HepG2 (cell line): ENCODE data around the gene BHLHA9. TPM values are rescaled to one million over a fixed set of nuclear protein-coding genes. Genes with fewer than 3 reads are reported as not detected.

Source experiments
- ATAC-seq: fragments of 200-7000 bp; cut with Tn5 transposase; 3 replicates; pipeline ENCODE4 v1.9.1; 2020; ENCODE audit warnings: mild to moderate bottlenecking, moderate library complexity
- BruUV-seq: library from RNA; stranded (reverse); fragments of 400-500 nt; replicated peaks from 2 replicates; lab custom pipeline; 2021; lab: Mats Ljungman, UMichigan
- CTCF ChIA-PET: fragments of 300-600 bp; formaldehyde crosslinking; extraction: SDS; loops from one replicate; lab custom pipeline; 2021; ENCODE audit warnings: low total read pairs, inconsistent platforms, low intra/inter-chr PET ratio; lab: Yijun Ruan, JAX
- POLR2A ChIA-PET: fragments of 350-600 bp; sonication (Branson Sonifier 250); formaldehyde crosslinking; loops from one replicate; lab custom pipeline; 2020; ENCODE audit warnings: antibody characterized with exemption, inconsistent platforms; lab: Yijun Ruan, JAX
- DNase-seq: peaks from one replicate; pipeline ENCODE4 v3.0.0-alpha.2; 2015; ENCODE audit warnings: low spot score
- FAIRE-seq: peaks from 3 replicates; lab custom pipeline; 2011; peaks lifted over from hg19 to GRCh38; lab: Jason Lieb, UNC
- H2AFZ ChIP-seq: one replicate; pipeline ENCODE4 v1.6.1; 2011; ENCODE audit warnings: low read length, inconsistent platforms
- H3K27ac ChIP-seq: fragments of 300-600 bp; 3 replicates; pipeline ENCODE4 v1.8.0; 2011; ENCODE audit warnings: mixed run types, mild to moderate bottlenecking, mixed read lengths, low read length, inconsistent platforms; ENCODE audit not compliant: insufficient read depth; ENCODE audit errors: extremely low read length
- H3K27me3 ChIP-seq, 2 experiments: fragments of 200-600 bp in 1 of 2; 2 replicates in 1 of 2; 3 replicates in 1 of 2; pipeline versions ENCODE4 v1.6.0 to v1.8.0; 2011; ENCODE audit warnings: low read length in 2 of 2, mild to moderate bottlenecking in 2 of 2, moderate library complexity in 2 of 2, inconsistent platforms in 1 of 2; ENCODE audit not compliant: insufficient read depth in 2 of 2, control insufficient read depth in 1 of 2
- H3K36me3 ChIP-seq, 2 experiments: fragments of 200-600 bp in 1 of 2; replicated peaks in 1 of 2; 2 replicates in 1 of 2; 3 replicates in 1 of 2; pipeline versions ENCODE4 v1.5.1 to v1.8.0; 2011; ENCODE audit warnings: low read length in 2 of 2, inconsistent platforms in 1 of 2; ENCODE audit not compliant: insufficient read depth in 2 of 2, control insufficient read depth in 1 of 2
- H3K4me1 ChIP-seq: 2 replicates; pipeline ENCODE4 v1.5.1; 2012; ENCODE audit warnings: low read length, inconsistent platforms; ENCODE audit not compliant: insufficient read depth
- H3K4me2 ChIP-seq: 2 replicates; pipeline ENCODE4 v1.6.0; 2011; ENCODE audit warnings: low read depth, low read length, inconsistent platforms
- H3K4me3 ChIP-seq, 3 experiments: fragments of 200-600 bp in 1 of 3; sonication (generic), shearing (Covaris generic) in 1 of 3; replicated peaks in 1 of 3; 2 replicates each; pipeline ENCODE4 v1.5.1; 2011 to 2016; ENCODE audit warnings: low read length in 3 of 3, inconsistent platforms in 2 of 3, low read depth in 2 of 3, mild to moderate bottlenecking in 2 of 3, control low read depth in 1 of 3, mixed read lengths in 1 of 3; ENCODE audit not compliant: insufficient read depth in 1 of 3
- H3K79me2 ChIP-seq: one replicate; pipeline ENCODE4 v1.6.1; 2011; ENCODE audit warnings: low read length, inconsistent platforms; ENCODE audit not compliant: insufficient read depth
- H3K9ac ChIP-seq: 2 replicates; pipeline ENCODE4 v1.6.0; 2011; ENCODE audit warnings: mild to moderate bottlenecking, low read depth, low read length, inconsistent platforms; ENCODE audit not compliant: insufficient read depth
- H3K9me3 ChIP-seq: 2 replicates; pipeline ENCODE4 v1.5.1; 2012; ENCODE audit warnings: mild to moderate bottlenecking, low read length
- H4K20me1 ChIP-seq: 2 replicates; pipeline ENCODE4 v1.6.0; 2011; ENCODE audit warnings: inconsistent platforms, mild to moderate bottlenecking, low read length, moderate library complexity; ENCODE audit not compliant: insufficient read depth
- ARID4A ChIP-seq: sonication (generic); formaldehyde crosslinking; IDR thresholded peaks from 2 replicates; pipeline ENCODE4 v1.5.0; 2020; ENCODE audit warnings: mild to moderate bottlenecking, missing genetic modification reagents, borderline replicate concordance
- CEBPG ChIP-seq: IDR thresholded peaks from 2 replicates; pipeline ENCODE4 v1.6.1; 2016
- DBP ChIP-seq: sonication (generic); formaldehyde crosslinking; IDR thresholded peaks from 2 replicates; pipeline ENCODE4 v1.4.0; 2020; ENCODE audit warnings: missing genetic modification reagents; ENCODE audit errors: not compliant biosample characterization
- JDP2 ChIP-seq: sonication (generic); formaldehyde crosslinking; IDR thresholded peaks from 2 replicates; pipeline ENCODE4 v1.8.1; 2022; ENCODE audit warnings: missing genetic modification reagents, borderline replicate concordance
- MATR3 ChIP-seq: sonication (generic); formaldehyde crosslinking; IDR thresholded peaks from 2 replicates; pipeline ENCODE4 v1.4.0; 2020; ENCODE audit warnings: missing genetic modification reagents
- NR2C2 ChIP-seq: sonication (generic); formaldehyde crosslinking; IDR thresholded peaks from 2 replicates; pipeline ENCODE4 v1.4.0; 2020; ENCODE audit warnings: missing genetic modification reagents, mild to moderate bottlenecking, moderate library complexity, borderline replicate concordance
- TMF1 ChIP-seq: sonication (generic); formaldehyde crosslinking; IDR thresholded peaks from 2 replicates; pipeline ENCODE4 v1.8.1; 2022; ENCODE audit warnings: low read depth, missing genetic modification reagents
- ZBTB3 ChIP-seq: sonication (generic); formaldehyde crosslinking; IDR thresholded peaks from 2 replicates; pipeline ENCODE4 v1.4.0; 2020; ENCODE audit warnings: low read depth, mild to moderate bottlenecking, moderate library complexity, missing genetic modification reagents, borderline replicate concordance
- ZMYM3 ChIP-seq: sonication (generic); formaldehyde crosslinking; IDR thresholded peaks from 2 replicates; pipeline ENCODE4 v1.5.1; 2020; ENCODE audit warnings: mild to moderate bottlenecking, missing genetic modification reagents
- ZNF225 ChIP-seq: sonication (generic); formaldehyde crosslinking; IDR thresholded peaks from 2 replicates; pipeline ENCODE4 v1.4.0; 2020; ENCODE audit warnings: mild to moderate bottlenecking, missing genetic modification reagents
- ZNF230 ChIP-seq: sonication (generic); formaldehyde crosslinking; IDR thresholded peaks from 2 replicates; pipeline ENCODE4 v1.4.0; 2020; ENCODE audit warnings: mild to moderate bottlenecking, missing genetic modification reagents
- ZNF232 ChIP-seq: sonication (generic); formaldehyde crosslinking; IDR thresholded peaks from 2 replicates; pipeline ENCODE4 v1.4.0; 2020; ENCODE audit warnings: missing genetic modification reagents, borderline replicate concordance
- ZNF432 ChIP-seq: sonication (generic); formaldehyde crosslinking; IDR thresholded peaks from 2 replicates; pipeline ENCODE4 v1.5.0; 2020; ENCODE audit warnings: missing genetic modification reagents, mild to moderate bottlenecking, borderline replicate concordance
- ZNF597 ChIP-seq: sonication (generic); formaldehyde crosslinking; IDR thresholded peaks from 2 replicates; pipeline ENCODE4 v1.5.0; 2020; ENCODE audit warnings: missing genetic modification reagents
- ZNF644 ChIP-seq: IDR thresholded peaks from 2 replicates; pipeline ENCODE4 v1.6.1; 2016; ENCODE audit warnings: low read depth
- WGBS: methylation state at CpG from one replicate; pipeline ENCODE4 v1.1.6; 2017; ENCODE audit warnings: low lambda C conversion rate; 5-methylcytosine and 5-hydroxymethylcytosine counted together
- in situ Hi-C: cut with HindIII; loops from 2 replicates; pipeline ENCODE4 v1.10.0; 2017; ENCODE audit warnings: low pct_unique_long_range_greater_than_20kb; ENCODE audit not compliant: extremely low pct_ligation_motif_present
- intact Hi-C: fragments of 100-400 bp; cut with micrococcal nuclease; formaldehyde crosslinking; loops from one replicate; pipeline ENCODE4 v1.10.0; 2022; ENCODE audit not compliant: unreplicated experiment
- polyA plus RNA-seq, 8 experiments: library from polyadenylated mRNA; depleted of rRNA in 3 of 8; stranded (reverse) in 7 of 8; unstranded in 1 of 8; fragments of >200 nt; fragmentation: Illumina TruSeq in 4 of 8; extraction: Trizol in 4 of 8; gene quantifications; 2 replicates each; pipeline versions ENCODE4 v1.2.1 to v1.2.3, GENCODE V29; 2011 to 2016; ENCODE audit warnings: low read depth in 4 of 8, missing spikeins in 1 of 8, mixed read lengths in 1 of 8; ENCODE audit not compliant: insufficient read depth in 1 of 8
- total RNA-seq, 5 experiments: library from RNA; depleted of rRNA; stranded (reverse); fragments of >200 nt; fragmentation: Illumina TruSeq; extraction: Trizol; gene quantifications; 2 replicates each; pipeline ENCODE4 v1.2.3, GENCODE V29; 2016; ENCODE audit warnings: low read depth in 1 of 5
- TF ChIP-seq, protein P1 (sequence below): sonication (generic); formaldehyde crosslinking; IDR thresholded peaks from 2 replicates; pipeline ENCODE4 v1.8.0; 2022; ENCODE audit warnings: mild to moderate bottlenecking, missing genetic modification reagents
- TF ChIP-seq, protein P2 (sequence below), 2 experiments: fragments of 450-650 bp in 1 of 2; sonication (generic) in 1 of 2; formaldehyde crosslinking; IDR thresholded peaks; 2 replicates each; pipeline versions ENCODE4 v1.5.0 to v1.8.0; 2020 to 2022; ENCODE audit warnings: mild to moderate bottlenecking in 1 of 2, missing genetic modification reagents in 1 of 2

BHLHA9 gene
- total and polyA plus RNA-seq, 2 of the 13 experiments (the other 11 are each of a cell fraction or from before 2014, with no cell fraction given), result not detected

- H3K9me3 ChIP-seq, result no peaks in the 10 kb centered on the region
- H3K27ac ChIP-seq, result no peak overlapping the region
- FAIRE-seq, result no peak
- H3K9ac ChIP-seq, result no peak overlapping the region
- H3K4me3 ChIP-seq, result no peak overlapping the region
- 0 out of 2 replicates have a peak, but pooled peaks cover 6% of the 10 kb centered on the region for H3K4me1 ChIP-seq
- H3K4me2 ChIP-seq, result no peak overlapping the region
- WGBS, result 23% methylated on average over 4 of the region's 10 CpGs
- H3K79me2 ChIP-seq, result no peaks in the 10 kb centered on the region
- ATAC-seq, result no peak; the same call in 2 of the 3 replicates
- no peak overlapping the region for H2AFZ ChIP-seq
- no peaks in the 10 kb centered on the region for H4K20me1 ChIP-seq
- peaks cover 0 to 26% of the 10 kb centered on the region in 2 experiments; a peak in 3 of 5 replicates for H3K27me3 ChIP-seq
- intact Hi-C loops (no loop called here), in situ Hi-C loops (no loop called here)
- no peaks in the 10 kb centered on the region for H3K36me3 ChIP-seq
- BruUV-seq, result no TSS peak
- ChIA-PET POLR2A (no interaction called here), CTCF (no interaction called here)
- no peak for DNase-seq
- no peak for TF ChIP-seq CEBPG (CRISPR knock-in tag)
- TF ChIP-seq ZBTB3 (CRISPR knock-in tag), result no peak
- no peak for TF ChIP-seq ZNF597 (CRISPR knock-in tag)
- TF ChIP-seq ZNF225 (CRISPR knock-in tag), result no peak
- no peak for TF ChIP-seq TMF1 (CRISPR knock-in tag)
- TF ChIP-seq ARID4A (CRISPR knock-in tag), result no peak
- TF ChIP-seq ZNF644 (CRISPR knock-in tag), result no peak
- no peak for TF ChIP-seq ZNF232 (CRISPR knock-in tag)
- no peak for TF ChIP-seq MATR3 (CRISPR knock-in tag)
- TF ChIP-seq, protein P1, sequence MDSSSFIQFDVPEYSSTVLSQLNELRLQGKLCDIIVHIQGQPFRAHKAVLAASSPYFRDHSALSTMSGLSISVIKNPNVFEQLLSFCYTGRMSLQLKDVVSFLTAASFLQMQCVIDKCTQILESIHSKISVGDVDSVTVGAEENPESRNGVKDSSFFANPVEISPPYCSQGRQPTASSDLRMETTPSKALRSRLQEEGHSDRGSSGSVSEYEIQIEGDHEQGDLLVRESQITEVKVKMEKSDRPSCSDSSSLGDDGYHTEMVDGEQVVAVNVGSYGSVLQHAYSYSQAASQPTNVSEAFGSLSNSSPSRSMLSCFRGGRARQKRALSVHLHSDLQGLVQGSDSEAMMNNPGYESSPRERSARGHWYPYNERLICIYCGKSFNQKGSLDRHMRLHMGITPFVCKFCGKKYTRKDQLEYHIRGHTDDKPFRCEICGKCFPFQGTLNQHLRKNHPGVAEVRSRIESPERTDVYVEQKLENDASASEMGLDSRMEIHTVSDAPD (CRISPR knock-in tag), result no peak
- TF ChIP-seq NR2C2 (CRISPR knock-in tag), result no peak
- no peak for TF ChIP-seq ZNF230 (CRISPR knock-in tag)
- no peak for TF ChIP-seq JDP2 (CRISPR knock-in tag)
- no peak for TF ChIP-seq ZMYM3 (CRISPR knock-in tag)
- TF ChIP-seq, protein P2, sequence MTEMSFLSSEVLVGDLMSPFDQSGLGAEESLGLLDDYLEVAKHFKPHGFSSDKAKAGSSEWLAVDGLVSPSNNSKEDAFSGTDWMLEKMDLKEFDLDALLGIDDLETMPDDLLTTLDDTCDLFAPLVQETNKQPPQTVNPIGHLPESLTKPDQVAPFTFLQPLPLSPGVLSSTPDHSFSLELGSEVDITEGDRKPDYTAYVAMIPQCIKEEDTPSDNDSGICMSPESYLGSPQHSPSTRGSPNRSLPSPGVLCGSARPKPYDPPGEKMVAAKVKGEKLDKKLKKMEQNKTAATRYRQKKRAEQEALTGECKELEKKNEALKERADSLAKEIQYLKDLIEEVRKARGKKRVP (CRISPR knock-in tag; IDR thresholded peaks at IDR 0.05), result no peak
- no peak for TF ChIP-seq DBP (CRISPR knock-in tag)
- no peak for TF ChIP-seq ZNF432 (CRISPR knock-in tag)
Observed at GRCh38 chr17:1315409-1315808, 45.2 kb downstream of the BHLHA9 start.
